ENCODE data around the gene SHISA5.
A peak's percentile ranks its signal among the peaks of the same experiment; 100 is the strongest.

SHISA5 gene

DNA sequence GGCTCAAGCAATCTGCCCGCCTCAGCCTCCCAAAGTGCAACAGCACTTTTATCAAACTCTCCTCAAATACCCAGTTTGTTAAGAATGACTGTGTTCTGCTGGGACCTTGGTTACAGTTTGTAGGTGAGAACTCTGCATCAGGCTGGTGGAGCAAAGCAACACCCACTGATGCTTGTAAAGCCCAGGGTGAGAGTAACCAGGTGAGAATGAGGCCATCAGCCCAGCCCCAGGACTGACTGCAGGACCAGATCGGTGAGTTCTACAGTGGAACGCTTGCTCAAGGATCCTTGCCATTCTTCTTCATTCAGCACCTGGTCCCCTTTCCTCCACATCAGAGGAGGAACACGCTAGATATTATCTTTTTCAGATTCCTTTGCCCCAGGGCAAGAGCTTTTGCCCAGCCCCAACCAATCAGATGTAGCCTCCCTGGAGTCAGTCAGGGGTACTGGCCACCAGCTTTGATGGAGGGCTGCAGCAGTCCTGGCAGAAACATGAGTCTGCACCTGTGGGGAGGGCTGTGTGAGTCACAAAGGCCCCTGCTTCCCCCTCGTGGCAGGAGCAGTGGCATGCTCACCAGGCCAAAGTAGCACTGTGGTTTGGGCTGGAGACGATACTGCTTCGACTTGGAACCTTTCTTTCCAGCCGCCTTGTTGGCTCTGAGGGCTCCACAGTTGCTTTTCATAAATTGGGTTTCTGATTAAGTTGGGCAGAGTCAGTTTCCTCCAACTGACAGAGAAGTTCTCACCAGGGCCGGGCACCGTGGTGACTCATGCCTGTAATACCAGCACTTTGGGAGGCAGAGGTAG, 3.5 kb upstream of the SHISA5 start:
- peak; percentile 78 for TF ChIP-seq CTCF (IDR thresholded peaks at IDR 0.05; ENCODE audit: insufficient read depth, low read depth, low read length, missing control alignments)
- peak; percentile 80 for DNase-seq (ENCODE audit: low read depth)
- H3K4me3 ChIP-seq (ENCODE audit: low read depth, low read length): no peak overlapping the region

DNA sequence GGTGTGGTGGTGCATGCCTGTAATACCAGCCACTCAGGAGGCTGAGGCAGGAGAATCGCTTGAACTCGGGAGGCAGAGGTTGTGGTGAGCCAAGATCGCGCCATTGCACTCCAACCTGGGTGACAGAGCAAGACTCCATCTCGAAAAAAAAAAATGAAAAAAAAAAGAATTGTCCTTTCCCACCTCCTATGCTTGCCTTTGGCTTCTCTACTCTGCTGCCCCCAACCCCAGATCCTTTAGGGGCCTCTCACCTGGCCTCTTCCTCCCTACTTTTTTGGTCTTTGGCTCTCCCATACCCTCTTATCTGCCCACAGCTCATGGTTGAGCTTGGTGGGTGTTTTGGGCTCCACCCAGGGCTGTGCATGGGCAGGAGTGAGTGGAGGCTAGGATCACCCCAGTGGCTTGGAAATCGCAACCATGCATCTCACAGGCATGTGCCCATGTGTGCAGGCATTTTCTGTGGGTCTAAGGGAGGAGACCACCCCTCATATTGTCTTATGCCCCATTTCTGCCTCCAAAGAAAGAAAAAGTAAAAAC, 2.1 kb upstream of the SHISA5 start:
- H3K4me3 ChIP-seq (ENCODE audit: low read depth, low read length): no peak overlapping the region
- TF ChIP-seq CTCF (IDR thresholded peaks at IDR 0.05; ENCODE audit: insufficient read depth, low read depth, low read length, missing control alignments): no peak
- no peak for DNase-seq (ENCODE audit: low read depth)

DNA sequence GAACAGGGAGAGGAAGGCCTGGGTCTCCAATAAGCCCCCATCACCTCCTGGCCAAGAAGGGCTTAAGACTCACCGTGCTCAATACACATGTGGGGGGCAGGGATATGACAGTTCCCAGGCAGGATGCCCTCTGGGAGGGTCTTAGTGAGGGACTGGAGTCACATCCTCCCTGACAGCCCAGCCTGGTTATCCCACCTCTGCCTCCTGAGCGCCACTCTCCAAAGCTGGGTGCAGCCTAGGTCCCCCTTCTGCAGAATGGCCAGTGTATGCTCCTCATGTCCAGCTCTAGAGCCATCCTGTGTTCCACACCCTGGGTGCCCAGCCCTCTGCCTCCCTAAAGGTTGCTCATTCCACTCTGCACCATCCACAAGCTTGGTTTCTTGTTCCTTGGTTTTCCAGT, 1.2 kb upstream of the SHISA5 start:
- TF ChIP-seq CTCF (IDR thresholded peaks at IDR 0.05; ENCODE audit: insufficient read depth, low read depth, low read length, missing control alignments): no peak
- H3K4me3 ChIP-seq (ENCODE audit: low read depth, low read length): no peak overlapping the region

GRCh38 chr3:48503401-48504050, 448 bp downstream of the SHISA5 start:
- DNase-seq (ENCODE audit: low read depth): no peak
- H3K4me3 ChIP-seq (ENCODE audit: low read depth, low read length): peak overlapping the region; percentile 53
- no peak for TF ChIP-seq CTCF (IDR thresholded peaks at IDR 0.05; ENCODE audit: insufficient read depth, low read depth, low read length, missing control alignments)

More for the DNA sequence above, 1.2 kb upstream of the SHISA5 start:
- no peak for DNase-seq (ENCODE audit: low read depth)

DNA sequence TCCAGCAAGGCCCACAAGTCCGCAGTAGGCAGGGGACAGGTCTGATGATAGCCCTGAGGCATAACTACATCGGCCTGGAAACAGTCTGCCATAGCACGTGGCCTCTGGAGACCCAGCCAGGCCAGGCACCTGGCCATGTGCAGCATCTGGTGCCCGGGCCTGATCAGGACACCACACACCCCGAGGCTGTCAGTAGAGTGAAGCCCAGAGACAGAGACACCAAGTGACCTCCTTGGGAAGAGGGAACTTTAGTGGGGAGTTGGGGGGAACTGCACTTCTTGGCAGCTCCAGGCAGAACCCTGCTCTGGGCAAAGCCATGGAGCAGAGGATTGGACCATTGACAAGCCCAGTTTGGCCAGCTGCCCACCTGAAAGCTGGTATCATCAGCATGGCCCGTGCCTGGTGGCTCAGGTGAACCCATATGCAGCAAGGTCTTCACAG, 1.2 kb downstream of the SHISA5 start:
- TF ChIP-seq CTCF (IDR thresholded peaks at IDR 0.05; ENCODE audit: insufficient read depth, low read depth, low read length, missing control alignments): no peak
- H3K4me3 ChIP-seq (ENCODE audit: low read depth, low read length): no peak overlapping the region
- DNase-seq (ENCODE audit: low read depth): no peak

DNA sequence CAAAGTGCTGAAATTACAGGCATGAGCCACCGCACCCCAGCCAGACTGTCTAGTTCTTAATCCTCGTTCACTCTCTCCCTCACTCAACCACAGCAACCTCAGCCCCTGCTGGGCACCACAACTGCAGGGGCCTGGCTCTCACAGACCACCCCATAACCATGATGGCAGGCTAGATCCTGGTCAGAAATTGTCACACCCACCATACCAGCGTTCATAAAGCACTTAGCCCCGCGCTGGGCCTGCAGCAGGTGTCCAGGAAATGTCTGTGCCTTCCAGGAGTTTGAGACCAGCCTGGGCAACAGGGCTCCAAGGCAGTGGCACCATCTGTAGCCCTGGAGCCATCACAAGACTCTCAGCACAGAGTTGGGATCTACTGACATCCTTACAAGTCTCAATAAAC, 1.9 kb downstream of the SHISA5 start:
- DNase-seq (ENCODE audit: low read depth): no peak
- TF ChIP-seq CTCF (IDR thresholded peaks at IDR 0.05; ENCODE audit: insufficient read depth, low read depth, low read length, missing control alignments): no peak
- H3K4me3 ChIP-seq (ENCODE audit: low read depth, low read length): no peak overlapping the region

Data from GM12865 (cell line).